ENCODE measurements around the gene ERVK3-1. TPM values are rescaled to one million over a fixed set of nuclear protein-coding genes. Genes with fewer than 3 reads are reported as not detected.

ERVK3-1 gene
- total and polyA plus RNA-seq, 7 donors = 13.9 to 81.0 (median 29.5) TPM

DNA sequence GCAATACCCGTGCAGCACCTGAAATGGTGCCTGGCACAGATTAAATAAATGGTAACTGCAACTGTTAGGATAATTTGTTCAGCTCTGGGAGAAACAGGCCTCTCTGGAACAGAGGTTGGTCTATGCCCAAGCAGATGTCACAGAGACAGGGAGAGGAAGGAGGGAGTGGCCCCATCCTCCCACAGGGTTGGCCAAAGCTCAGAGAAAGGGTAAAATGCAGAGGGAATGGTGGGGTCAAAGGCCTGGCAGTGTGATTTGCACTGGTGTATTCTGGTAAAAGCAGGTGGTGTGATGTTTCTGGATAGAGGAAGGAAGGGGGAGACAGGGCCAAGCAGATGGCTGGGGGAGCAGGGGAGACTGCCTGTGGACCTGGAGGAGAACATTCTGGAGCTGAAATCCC lies 31.0 kb downstream of the ERVK3-1 start:
- no peak overlapping the region for H3K27ac ChIP-seq
- no peak for ATAC-seq
- no peak for DNase-seq
- peaks cover 9 to 59% of the 10 kb centered on the region in 2 donors for H3K36me3 ChIP-seq (ENCODE audit: insufficient read depth in 1 of 2, low read depth in 1 of 2)
- TF ChIP-seq, protein P1, sequence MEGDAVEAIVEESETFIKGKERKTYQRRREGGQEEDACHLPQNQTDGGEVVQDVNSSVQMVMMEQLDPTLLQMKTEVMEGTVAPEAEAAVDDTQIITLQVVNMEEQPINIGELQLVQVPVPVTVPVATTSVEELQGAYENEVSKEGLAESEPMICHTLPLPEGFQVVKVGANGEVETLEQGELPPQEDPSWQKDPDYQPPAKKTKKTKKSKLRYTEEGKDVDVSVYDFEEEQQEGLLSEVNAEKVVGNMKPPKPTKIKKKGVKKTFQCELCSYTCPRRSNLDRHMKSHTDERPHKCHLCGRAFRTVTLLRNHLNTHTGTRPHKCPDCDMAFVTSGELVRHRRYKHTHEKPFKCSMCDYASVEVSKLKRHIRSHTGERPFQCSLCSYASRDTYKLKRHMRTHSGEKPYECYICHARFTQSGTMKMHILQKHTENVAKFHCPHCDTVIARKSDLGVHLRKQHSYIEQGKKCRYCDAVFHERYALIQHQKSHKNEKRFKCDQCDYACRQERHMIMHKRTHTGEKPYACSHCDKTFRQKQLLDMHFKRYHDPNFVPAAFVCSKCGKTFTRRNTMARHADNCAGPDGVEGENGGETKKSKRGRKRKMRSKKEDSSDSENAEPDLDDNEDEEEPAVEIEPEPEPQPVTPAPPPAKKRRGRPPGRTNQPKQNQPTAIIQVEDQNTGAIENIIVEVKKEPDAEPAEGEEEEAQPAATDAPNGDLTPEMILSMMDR (IDR thresholded peaks at IDR 0.05) = no peak
- no peak overlapping the region for H3K4me3 ChIP-seq
- intact Hi-C loops (cut with DNase I) = no loop called here
- no peaks in the 10 kb centered on the region for H3K4me1 ChIP-seq
- H3K27me3 ChIP-seq (ENCODE audit: insufficient read depth in 3 of 3, low read length in 2 of 3) = no peaks in the 10 kb centered on the region
- WGBS, 3 donors = 79 to 91% (median 88%) methylated on average over 1 of the region's 1 CpG
- no peaks in the 10 kb centered on the region for H3K9me3 ChIP-seq

- no peak overlapping the region for H3K4me3 ChIP-seq
- no peak for ATAC-seq
Observed at GRCh38 chr19:58336820-58337219, 31.6 kb downstream of the ERVK3-1 start.

GRCh38 chr19:58338336-58338735 lies 33.2 kb downstream of the ERVK3-1 start:
- 97% methylated on average over 11 of the region's 11 CpGs for WGBS, 3 donors
- H3K27ac ChIP-seq = no peak overlapping the region
- H3K27me3 ChIP-seq (ENCODE audit: insufficient read depth in 3 of 3, low read length in 2 of 3) = no peaks in the 10 kb centered on the region
- intact Hi-C loops (cut with DNase I) = no loop called here
- ATAC-seq (no peak), DNase-seq (no peak)
- TF ChIP-seq, protein P1 (IDR thresholded peaks at IDR 0.05) = no peak
- peaks cover 9 to 62% of the 10 kb centered on the region in 2 donors for H3K36me3 ChIP-seq (ENCODE audit: insufficient read depth in 1 of 2, low read depth in 1 of 2)
- H3K4me3 ChIP-seq = no peak overlapping the region
- H3K4me1 ChIP-seq = no peaks in the 10 kb centered on the region
- H3K9me3 ChIP-seq = no peaks in the 10 kb centered on the region

More at GRCh38 chr19:58336820-58337219, 31.6 kb downstream of the ERVK3-1 start:
- no peaks in the 10 kb centered on the region for H3K4me1 ChIP-seq
- no peaks in the 10 kb centered on the region for H3K27me3 ChIP-seq (ENCODE audit: insufficient read depth in 3 of 3, low read length in 2 of 3)
- 95 to 98% (median 97%) methylated on average over 4 of the region's 4 CpGs for WGBS, 3 donors
- no peaks in the 10 kb centered on the region for H3K9me3 ChIP-seq
- H3K27ac ChIP-seq = no peak overlapping the region
- TF ChIP-seq, protein P1 (IDR thresholded peaks at IDR 0.05) = no peak
- intact Hi-C loops (cut with DNase I) = no loop called here
- no peak for DNase-seq
- peaks cover 9 to 62% of the 10 kb centered on the region in 2 donors for H3K36me3 ChIP-seq (ENCODE audit: insufficient read depth in 1 of 2, low read depth in 1 of 2)

GRCh38 chr19:58338825-58339558 lies 33.8 kb downstream of the ERVK3-1 start:
- H3K9me3 ChIP-seq = no peaks in the 10 kb centered on the region
- DNase-seq (no peak), ATAC-seq (no peak)
- H3K36me3 ChIP-seq (ENCODE audit: insufficient read depth in 1 of 2, low read depth in 1 of 2) = peaks cover 9 to 62% of the 10 kb centered on the region in 2 donors
- no peaks in the 10 kb centered on the region for H3K27me3 ChIP-seq (ENCODE audit: insufficient read depth in 3 of 3, low read length in 2 of 3)
- intact Hi-C loops (cut with DNase I) = no loop called here
- H3K4me3 ChIP-seq = no peak overlapping the region
- 75 to 79% (median 75%) methylated on average over 30 of the region's 30 CpGs for WGBS, 3 donors
- H3K4me1 ChIP-seq = no peaks in the 10 kb centered on the region
- no peak overlapping the region for H3K27ac ChIP-seq
- TF ChIP-seq, protein P1 (IDR thresholded peaks at IDR 0.05) = no peak
